Measurements from ENCODE around the gene SYNGR3.
"Not testable (repeated sequence)": the region's sequence is repeated elsewhere in the genome, so short reads cannot be mapped to it uniquely, and the experiment has no call there.

The SYNGR3 gene

GRCh38 chr16:1959269-1960039, 30.3 kb upstream of the SYNGR3 start, which contains the start of gene NDUFB10:
Gene NDUFB10 (plus strand): TSS chr16:1959538. CDS start chr16:1959625, 87 bp downstream.
- DNase-seq (ENCODE audit: low read depth): peak; percentile 83

GRCh38 chr16:1960665-1961630, 28.8 kb upstream of the SYNGR3 start:
- no peak for DNase-seq (ENCODE audit: low read depth)

- no peak for DNase-seq (ENCODE audit: low read depth)
These were observed 28.1 kb upstream of the SYNGR3 start for GRCh38 chr16:1961651-1962067.

- DNase-seq (ENCODE audit: low read depth): not testable (repeated sequence)
These were observed 27.3 kb upstream of the SYNGR3 start for GRCh38 chr16:1962161-1963153.

- DNase-seq (ENCODE audit: low read depth): no peak
These were observed 25.8 kb upstream of the SYNGR3 start for GRCh38 chr16:1963806-1964505.

- DNase-seq (ENCODE audit: low read depth): peak; percentile 95
These were observed 25.0 kb upstream of the SYNGR3 start, which contains the start of gene RPS2 for GRCh38 chr16:1964506-1965395. Gene RPS2 (minus strand): TSS chr16:1964826. CDS start chr16:1964625, 201 bp downstream.

- no peak for DNase-seq (ENCODE audit: low read depth)
These were observed 24.3 kb upstream of the SYNGR3 start for GRCh38 chr16:1965396-1966001.

- DNase-seq (ENCODE audit: low read depth): no peak
These were observed 23.3 kb upstream of the SYNGR3 start, which contains the start of gene RNF151 for GRCh38 chr16:1966460-1966859. Gene RNF151 (plus strand): TSS chr16:1966856. CDS start chr16:1966882, 26 bp downstream.

- no peak for DNase-seq (ENCODE audit: low read depth)
These were observed 21.4 kb upstream of the SYNGR3 start for GRCh38 chr16:1968146-1968953.

GRCh38 chr16:1971796-1972489, 17.8 kb upstream of the SYNGR3 start, which contains the start of gene TBL3:
Gene TBL3 (plus strand): TSS chr16:1972053. CDS start chr16:1972165, 112 bp downstream.
- peak; percentile 87 for DNase-seq (ENCODE audit: low read depth)

GRCh38 chr16:1972490-1972877, 17.3 kb upstream of the SYNGR3 start:
- no peak for DNase-seq (ENCODE audit: low read depth)

- no peak for DNase-seq (ENCODE audit: low read depth)
These were observed 16.2 kb upstream of the SYNGR3 start for GRCh38 chr16:1973461-1974156.

- no peak for DNase-seq (ENCODE audit: low read depth)
These were observed 15.4 kb upstream of the SYNGR3 start for GRCh38 chr16:1974157-1975070.

GRCh38 chr16:1975432-1976215, 14.1 kb upstream of the SYNGR3 start:
- no peak for DNase-seq (ENCODE audit: low read depth)

- no peak for DNase-seq (ENCODE audit: low read depth)
These were observed 13.6 kb upstream of the SYNGR3 start for GRCh38 chr16:1976216-1976520.

Measured in CMK (cell line).